MG63 (cell line): ENCODE results near the gene CCDC27. TPM values are rescaled to one million over a fixed set of nuclear protein-coding genes. Genes with fewer than 3 reads are reported as not detected.
A peak's percentile ranks its signal among the peaks of the same experiment; 100 is the strongest.

Source experiments
- DNase-seq: peaks from one replicate; pipeline ENCODE4 v3.0.0-alpha.2; 2020
- H3K27me3 ChIP-seq: fragments of 250-450 bp; sonication (Bioruptor Pico); 2 replicates; pipeline ENCODE4 v1.5.1; 2020; ENCODE audit warnings: mild to moderate bottlenecking, moderate library complexity
- H3K36me3 ChIP-seq: fragments of 250-450 bp; sonication (Bioruptor Pico); 2 replicates; pipeline ENCODE4 v1.5.1; 2020; ENCODE audit warnings: mild to moderate bottlenecking, moderate library complexity
- H3K4me3 ChIP-seq: fragments of 250-450 bp; sonication (Bioruptor Pico); 2 replicates; pipeline ENCODE4 v1.5.1; 2020; ENCODE audit warnings: mild to moderate bottlenecking, moderate library complexity
- H3K9me3 ChIP-seq: fragments of 250-450 bp; sonication (Bioruptor Pico); 2 replicates; pipeline ENCODE4 v1.5.1; 2020; ENCODE audit warnings: mild to moderate bottlenecking, moderate library complexity
- total RNA-seq: library from RNA; depleted of rRNA; stranded (reverse); fragments of >200 nt; shearing (Covaris generic); gene quantifications from 2 replicates; pipeline ENCODE4 v1.2.3, GENCODE V29; 2014; ENCODE audit warnings: low replicate concordance

CCDC27 gene
- total RNA-seq, 1 experiment from 2014 or later = not detected

DNA sequence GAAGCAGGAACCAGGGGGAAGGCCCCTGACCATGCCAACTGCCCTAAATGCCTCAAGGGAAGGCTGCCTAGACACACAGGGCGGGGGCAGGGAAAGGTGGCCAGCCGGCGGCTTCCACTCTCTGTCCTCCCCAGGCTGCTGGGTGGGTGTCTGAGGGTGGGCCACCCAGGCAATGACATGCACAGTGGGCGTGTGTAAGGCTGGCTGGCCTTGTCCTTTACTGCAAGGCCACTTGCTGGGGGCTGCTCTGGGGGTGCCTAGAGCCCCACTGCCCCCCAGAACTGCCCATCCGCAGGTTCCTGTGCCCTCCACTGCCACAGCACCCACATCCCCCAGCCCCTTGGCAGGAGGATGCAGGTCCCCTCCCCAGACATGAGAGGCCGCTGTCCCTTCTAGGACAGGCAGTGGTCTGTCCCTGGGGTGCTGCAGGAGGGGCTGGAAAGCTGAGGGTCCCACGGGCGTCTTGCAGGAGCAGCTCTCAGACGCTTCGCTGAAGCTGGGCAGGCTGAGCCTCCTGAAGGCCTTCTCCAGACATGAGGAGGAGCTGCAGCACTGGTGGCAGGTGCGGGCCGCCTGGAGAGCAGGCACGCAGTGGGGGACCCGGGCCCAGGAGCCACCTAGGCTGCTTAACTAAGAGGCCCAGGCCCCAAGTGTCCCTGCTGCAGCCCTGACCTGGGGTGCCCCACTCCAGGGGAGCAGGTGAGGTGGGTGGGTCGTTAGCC lies 10.1 kb downstream of the CCDC27 start:
- H3K9me3 ChIP-seq = peaks cover 4% of the 10 kb centered on the region; the same call in 1 of the 2 replicates
- H3K4me3 ChIP-seq = no peak overlapping the region
- DNase-seq = no peak
- H3K27me3 ChIP-seq = no peaks in the 10 kb centered on the region; the same call in 1 of the 2 replicates
- H3K36me3 ChIP-seq = no peaks in the 10 kb centered on the region

DNA sequence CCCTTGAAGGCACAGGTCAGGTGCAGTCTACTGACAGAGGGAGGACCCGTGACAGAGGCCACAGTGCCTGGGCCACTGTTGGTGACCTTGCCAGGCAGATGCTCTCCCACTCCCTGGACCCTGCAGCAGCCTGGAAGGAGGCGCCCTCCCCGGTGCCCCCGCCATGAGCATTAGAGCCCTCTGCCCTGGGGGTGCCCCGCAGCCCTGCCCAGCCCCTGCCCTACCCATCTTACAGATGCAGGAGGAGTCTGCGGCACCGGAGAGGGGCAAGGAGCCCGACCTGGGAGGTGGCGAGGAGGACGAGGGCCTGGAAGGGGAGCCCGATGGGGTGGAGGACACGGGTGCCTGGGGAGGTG lies 10.6 kb downstream of the CCDC27 start:
- Histone ChIP-seq H3K36me3 (no peaks in the 10 kb centered on the region), H3K9me3 (peaks cover 4% of the 10 kb centered on the region; the same call in 1 of the 2 replicates), H3K27me3 (no peaks in the 10 kb centered on the region; the same call in 1 of the 2 replicates), H3K4me3 (no peak overlapping the region)
- no peak for DNase-seq

GRCh38 chr1:3763351-3764125 lies 11.3 kb downstream of the CCDC27 start:
- Histone ChIP-seq H3K27me3 (no peaks in the 10 kb centered on the region; the same call in 1 of the 2 replicates), H3K9me3 (peaks cover 4% of the 10 kb centered on the region; the same call in 1 of the 2 replicates), H3K4me3 (no peak overlapping the region), H3K36me3 (no peaks in the 10 kb centered on the region)
- no peak for DNase-seq

DNA sequence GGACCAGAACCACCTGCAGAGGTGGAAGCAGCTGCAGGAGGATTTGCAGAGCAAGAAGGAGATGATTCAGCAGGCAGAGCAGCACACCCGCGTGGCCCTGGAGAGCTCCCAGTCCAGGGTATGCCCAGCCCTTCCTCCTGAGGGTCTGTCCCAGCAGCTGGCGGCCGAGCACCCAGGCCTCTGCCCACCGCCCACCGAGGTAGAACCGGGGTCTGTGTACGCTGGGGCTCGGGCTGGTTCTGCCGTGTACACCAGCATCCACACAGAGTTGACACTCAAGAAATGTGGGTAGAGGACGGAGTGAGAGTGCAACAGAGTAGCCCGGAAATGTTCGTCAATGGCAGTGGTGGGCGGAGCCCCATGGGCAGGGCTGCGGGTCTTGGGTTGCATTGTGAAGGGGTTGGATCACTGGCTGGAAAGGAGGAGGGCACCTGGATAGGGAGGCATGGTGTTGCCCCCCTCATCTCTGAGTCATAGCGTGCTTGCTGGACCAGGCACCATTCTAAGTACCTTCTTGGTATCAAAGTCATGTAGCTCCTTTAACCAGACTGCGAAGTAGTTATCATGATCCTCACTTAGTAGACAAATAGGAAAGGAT lies 15.2 kb downstream of the CCDC27 start:
- no peak overlapping the region for H3K4me3 ChIP-seq
- no peaks in the 10 kb centered on the region for H3K27me3 ChIP-seq
- H3K9me3 ChIP-seq = no peaks in the 10 kb centered on the region
- no peak for DNase-seq
- H3K36me3 ChIP-seq = no peaks in the 10 kb centered on the region

DNA sequence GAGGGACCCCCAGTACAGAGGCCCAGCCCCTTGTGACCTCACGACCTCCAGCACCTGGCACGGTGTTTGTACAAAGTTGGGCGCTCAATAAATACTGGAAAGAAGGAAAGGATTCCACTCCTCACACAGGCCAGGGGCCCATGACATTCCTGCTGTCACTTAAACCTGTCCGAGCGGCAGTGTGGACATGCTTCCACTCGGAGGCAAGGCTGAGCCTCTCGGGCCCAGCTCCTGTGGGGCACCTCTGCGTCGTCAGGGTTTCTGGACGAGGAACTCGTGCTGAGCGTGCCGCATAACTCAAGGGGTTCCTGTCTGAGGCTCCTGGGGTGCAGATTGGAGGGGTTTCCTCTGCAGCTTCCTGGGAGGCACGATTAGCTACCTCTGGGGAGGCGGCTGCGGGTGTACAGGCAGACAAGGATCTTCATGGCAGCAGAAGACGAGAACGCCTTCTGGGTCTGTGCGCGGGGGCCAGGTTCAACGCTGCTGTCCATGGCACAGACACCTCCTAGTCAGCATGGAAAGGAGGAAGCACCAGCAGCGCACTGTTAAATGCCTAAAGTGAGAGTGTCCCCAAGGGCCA lies 16.7 kb downstream of the CCDC27 start:
- no peaks in the 10 kb centered on the region for H3K36me3 ChIP-seq
- H3K9me3 ChIP-seq = no peaks in the 10 kb centered on the region
- H3K27me3 ChIP-seq = no peaks in the 10 kb centered on the region
- no peak for DNase-seq
- H3K4me3 ChIP-seq = no peak overlapping the region

DNA sequence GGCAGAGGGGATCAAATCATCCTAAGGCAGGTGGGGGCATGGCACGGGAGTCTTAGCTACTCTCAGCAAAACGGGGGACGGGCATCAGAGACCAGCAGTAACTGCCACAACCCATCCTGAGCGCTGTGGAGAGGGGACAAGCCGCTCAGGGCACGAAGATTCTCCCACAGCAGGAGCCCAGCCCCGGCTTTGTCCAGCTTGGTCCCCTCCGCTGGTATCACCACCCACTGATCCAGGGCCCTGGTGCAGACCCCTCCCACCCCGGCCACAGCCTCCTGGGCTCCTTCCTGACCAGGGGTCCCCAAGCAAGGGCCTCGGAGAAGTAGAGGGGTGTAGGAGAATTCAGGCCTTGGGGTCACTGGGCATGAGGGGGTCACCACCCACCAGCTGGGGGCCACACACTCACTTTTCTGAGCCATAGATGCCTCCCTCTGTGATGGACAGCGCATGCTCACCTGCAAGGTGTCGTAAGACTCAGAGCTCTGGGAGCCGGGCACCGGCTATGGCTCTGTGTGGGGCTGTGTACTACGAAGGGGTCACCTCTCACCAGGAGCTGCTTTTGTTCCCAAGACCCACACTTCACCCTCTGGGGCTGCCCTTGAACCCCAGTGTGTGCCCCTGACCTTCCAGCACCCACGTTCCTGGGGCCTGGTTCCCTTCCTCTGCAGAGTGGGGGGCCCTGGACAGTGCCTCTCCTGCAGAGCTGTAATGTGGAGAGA lies 18.0 kb downstream of the CCDC27 start:
- H3K36me3 ChIP-seq = no peaks in the 10 kb centered on the region
- DNase-seq = no peak

DNA sequence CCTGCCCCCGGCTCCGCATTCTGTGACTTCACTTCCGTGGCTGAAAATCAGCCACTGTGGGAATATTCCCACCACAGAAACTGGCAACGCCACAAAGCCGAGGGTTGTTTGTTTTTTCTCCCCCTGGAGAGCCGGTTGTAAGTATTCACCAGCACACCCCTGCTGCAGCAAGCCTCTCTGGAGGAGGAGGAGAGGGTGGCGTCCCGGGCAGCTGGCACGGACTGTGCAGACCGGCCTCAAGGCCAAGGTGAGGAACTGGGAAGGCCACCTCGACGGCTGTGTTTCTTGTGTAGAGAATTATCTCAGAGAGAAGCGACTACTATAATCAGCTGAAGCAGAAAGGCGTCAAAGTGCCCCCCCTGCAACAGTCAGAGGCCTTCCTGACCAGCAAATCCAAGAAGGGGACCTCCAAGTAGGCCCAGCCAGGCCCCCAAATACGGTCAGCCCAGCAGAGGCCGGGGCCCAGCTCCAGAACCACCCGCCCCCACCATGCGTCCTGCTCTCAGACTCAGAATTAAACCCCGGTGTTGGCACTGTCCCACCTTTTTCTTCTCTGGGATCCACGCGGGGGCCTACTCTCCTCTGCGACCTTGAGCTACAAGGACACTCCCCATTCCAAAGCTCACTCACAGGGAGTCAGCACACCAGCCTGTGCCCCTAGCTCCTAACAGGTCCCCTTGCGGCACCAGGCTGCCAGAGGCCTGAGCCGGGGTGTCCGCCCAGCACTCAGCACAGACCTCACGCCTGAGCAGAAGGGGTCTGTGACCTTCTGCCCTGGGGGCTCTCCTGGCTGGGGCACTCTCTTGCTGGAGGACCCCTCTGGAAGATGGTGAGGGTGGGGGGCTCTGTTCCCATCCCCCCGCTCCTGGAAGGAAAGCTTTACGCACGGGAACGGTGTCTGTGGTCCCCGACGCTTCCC lies 19.1 kb downstream of the CCDC27 start:
- no peak for DNase-seq
- Histone ChIP-seq H3K36me3 (no peaks in the 10 kb centered on the region), H3K4me3 (peak overlapping the region; percentile 49), H3K27me3 (no peaks in the 10 kb centered on the region), H3K9me3 (no peaks in the 10 kb centered on the region)

More for the DNA sequence above, 18.0 kb downstream of the CCDC27 start:
- Histone ChIP-seq H3K27me3 (no peaks in the 10 kb centered on the region), H3K9me3 (no peaks in the 10 kb centered on the region), H3K4me3 (no peak overlapping the region)

- Histone ChIP-seq H3K36me3 (no peaks in the 10 kb centered on the region), H3K27me3 (no peaks in the 10 kb centered on the region), H3K9me3 (no peaks in the 10 kb centered on the region), H3K4me3 (peak overlapping the region; percentile 49)
- DNase-seq = peak; percentile 77
Observed at GRCh38 chr1:3772027-3772714, 19.9 kb downstream of the CCDC27 start.

DNA sequence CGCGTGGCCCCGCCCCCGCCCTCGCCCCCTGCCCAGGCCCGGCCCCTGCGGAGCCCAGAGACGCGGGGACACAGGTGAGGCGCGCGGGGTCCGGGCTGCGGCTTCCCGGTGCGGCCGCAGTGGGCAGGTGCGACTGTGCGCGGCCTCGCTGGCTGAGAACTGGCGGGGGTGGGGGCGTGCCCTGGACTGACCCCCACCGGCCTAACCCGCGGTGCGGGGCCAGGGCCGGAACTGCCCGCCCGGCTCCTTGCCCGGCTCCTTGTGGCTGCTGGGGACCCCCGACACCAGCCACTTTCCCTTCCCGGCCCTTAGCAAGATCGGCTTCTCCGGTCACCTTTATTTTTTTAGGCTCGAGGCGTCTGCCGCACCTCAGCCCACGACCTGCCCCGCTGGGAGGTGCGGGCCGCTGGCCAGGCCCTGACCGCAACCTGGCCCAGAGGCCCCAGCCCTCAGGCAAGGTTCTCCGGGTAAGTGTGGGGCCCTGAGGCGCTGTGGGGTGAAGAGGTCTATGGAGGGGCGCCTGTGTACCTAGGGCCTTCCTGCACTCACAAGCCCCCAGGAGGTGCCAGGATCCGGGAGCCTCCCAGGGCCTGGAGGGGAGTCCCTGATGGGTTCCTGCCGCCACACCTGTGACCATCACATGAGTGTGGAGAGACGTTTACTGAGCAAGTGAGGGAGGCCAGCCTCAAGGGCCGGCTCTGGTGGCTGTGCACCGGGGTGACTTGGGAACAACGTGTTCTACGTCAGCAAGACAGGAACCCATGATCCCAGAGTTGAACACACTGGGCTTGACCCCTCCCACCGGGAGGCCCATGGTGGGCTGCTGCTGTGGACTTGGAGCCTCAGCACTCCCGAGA lies 20.7 kb downstream of the CCDC27 start, which contains the start of gene SMIM1:
TSS of gene SMIM1 (plus strand) at position 35 of the 857 bp plus-strand sequence. CDS start 2,625 bp downstream, outside the sequence.
- no peaks in the 10 kb centered on the region for H3K9me3 ChIP-seq
- no peaks in the 10 kb centered on the region for H3K27me3 ChIP-seq
- no peaks in the 10 kb centered on the region for H3K36me3 ChIP-seq
- no peak for DNase-seq
- H3K4me3 ChIP-seq = peak within 1 kb of the TSS; percentile 49

- H3K9me3 ChIP-seq = no peaks in the 10 kb centered on the region
- H3K27me3 ChIP-seq = no peaks in the 10 kb centered on the region
- no peaks in the 10 kb centered on the region; the same call in 1 of the 2 replicates for H3K36me3 ChIP-seq
- H3K4me3 ChIP-seq = no peak overlapping the region
- DNase-seq = no peak
Observed at GRCh38 chr1:3773572-3774275, 21.5 kb downstream of the CCDC27 start.

DNA sequence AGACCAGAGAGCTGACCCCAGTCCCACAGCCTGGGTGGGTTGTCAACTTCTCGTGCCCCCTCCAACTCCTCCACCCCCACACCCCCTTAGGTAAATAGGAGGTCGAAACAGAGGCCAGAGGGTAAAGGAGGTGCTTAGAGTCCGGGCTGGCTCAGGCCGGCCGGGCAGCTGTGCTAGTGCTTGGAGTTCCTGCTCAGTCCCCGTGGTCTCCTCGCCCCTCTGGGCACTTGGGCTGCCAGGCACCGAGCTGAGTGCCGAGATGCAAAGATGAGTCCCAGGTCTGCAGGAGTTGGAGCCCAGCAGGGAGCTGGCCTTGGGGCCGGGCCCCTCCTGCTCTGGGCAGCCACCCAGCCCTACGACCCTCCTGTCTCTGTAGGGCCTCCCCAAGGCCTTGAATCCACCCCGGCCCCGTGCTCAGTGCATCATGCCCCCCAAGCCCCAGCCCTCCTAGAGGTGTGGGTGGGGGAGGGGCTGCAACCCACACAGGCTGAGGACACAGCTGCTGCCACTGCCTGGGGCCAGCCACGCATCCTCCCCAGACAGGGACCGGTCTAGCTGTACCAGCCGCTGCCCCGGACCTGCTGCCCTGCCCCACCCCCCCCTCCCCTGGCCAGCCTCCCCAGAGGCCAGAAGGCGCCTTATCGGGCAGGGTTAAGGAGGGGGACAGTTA lies 22.2 kb downstream of the CCDC27 start:
- H3K4me3 ChIP-seq = no peak overlapping the region
- H3K36me3 ChIP-seq = peaks cover 3% of the 10 kb centered on the region
- no peak for DNase-seq
- H3K27me3 ChIP-seq = no peaks in the 10 kb centered on the region
- H3K9me3 ChIP-seq = no peaks in the 10 kb centered on the region

- no peaks in the 10 kb centered on the region for H3K9me3 ChIP-seq
- DNase-seq = peak; percentile 36
- no peak overlapping the region for H3K4me3 ChIP-seq
Observed at GRCh38 chr1:3774946-3775489, 22.8 kb downstream of the CCDC27 start.

More at GRCh38 chr1:3774946-3775489, 22.8 kb downstream of the CCDC27 start:
- H3K27me3 ChIP-seq = no peaks in the 10 kb centered on the region
- peaks cover 8% of the 10 kb centered on the region for H3K36me3 ChIP-seq
